HEK293 (cell line): ENCODE results near the gene RPS6KC1.

ENCODE experiments used
- CTCF ChIA-PET: fragments of 350-600 bp; formaldehyde crosslinking; extraction: SDS; loops from one replicate; lab custom pipeline; 2021; ENCODE audit warnings: antibody characterized with exemption; lab: Yijun Ruan, JAX
- POLR2A ChIA-PET: fragments of 300-600 bp; formaldehyde crosslinking; extraction: SDS; loops from one replicate; lab custom pipeline; 2020; ENCODE audit warnings: antibody characterized with exemption, inconsistent platforms; lab: Yijun Ruan, JAX
- H3K27ac ChIP-seq: fragments of 200-500 bp; sonication (Bioruptor generic); 2 replicates; pipeline ENCODE4 v1.5.1; 2014; ENCODE audit warnings: low read depth, low read length, control low read depth, inconsistent platforms; ENCODE audit errors: extremely low read depth
- H3K36me3 ChIP-seq, 2 experiments: fragments of 200-500 bp in 1 of 2; sonication (Bioruptor generic) in 1 of 2; 1 replicate in 1 of 2; 2 replicates in 1 of 2; pipeline ENCODE4 v1.5.1; 2014 to 2017; ENCODE audit warnings: inconsistent platforms in 2 of 2, low read length in 2 of 2; ENCODE audit not compliant: control insufficient read depth in 2 of 2, insufficient read depth in 1 of 2
- H3K4me1 ChIP-seq: fragments of 200-500 bp; sonication (Bioruptor generic); 2 replicates; pipeline ENCODE4 v1.5.1; 2014; ENCODE audit warnings: mild to moderate bottlenecking, low read length, inconsistent platforms; ENCODE audit not compliant: control insufficient read depth, insufficient read depth
- H3K4me3 ChIP-seq: 2 replicates; pipeline ENCODE4 v1.5.1; 2011; ENCODE audit warnings: low read depth, mild to moderate bottlenecking, control low read depth, low read length, moderate library complexity
- H3K9me3 ChIP-seq: fragments of 200-500 bp; sonication (Bioruptor generic); 2 replicates; pipeline ENCODE4 v1.5.1; 2014; ENCODE audit warnings: low read depth, low read length, inconsistent platforms; ENCODE audit not compliant: control insufficient read depth, insufficient read depth
- FEZF1 ChIP-seq: fragments of 450-650 bp; formaldehyde crosslinking; IDR thresholded peaks from 2 replicates; pipeline ENCODE4 v1.5.1; 2016; ENCODE audit warnings: missing biosample characterization, missing genetic modification characterization
- GFI1B ChIP-seq: fragments of 450-650 bp; formaldehyde crosslinking; IDR thresholded peaks from 2 replicates; pipeline ENCODE4 v1.5.1; 2016; ENCODE audit warnings: missing biosample characterization, missing genetic modification characterization
- GLIS2 ChIP-seq: fragments of 450-650 bp; formaldehyde crosslinking; IDR thresholded peaks from 2 replicates; pipeline ENCODE4 v1.5.1; 2016; ENCODE audit warnings: missing biosample characterization, missing genetic modification characterization
- KLF10 ChIP-seq: fragments of 450-650 bp; IDR thresholded peaks from 2 replicates; pipeline ENCODE4 v1.5.1; 2018; ENCODE audit warnings: missing biosample characterization, mild to moderate bottlenecking, missing genetic modification characterization
- REST ChIP-seq: fragments of 450-650 bp; formaldehyde crosslinking; IDR thresholded peaks from 2 replicates; pipeline ENCODE4 v1.5.1; 2016; ENCODE audit warnings: missing biosample characterization, missing genetic modification characterization
- SALL2 ChIP-seq: fragments of 450-650 bp; formaldehyde crosslinking; IDR thresholded peaks from 2 replicates; pipeline ENCODE4 v1.5.0; 2017; ENCODE audit warnings: missing biosample characterization, mild to moderate bottlenecking, missing genetic modification characterization, borderline replicate concordance
- ZBTB11 ChIP-seq: fragments of 450-650 bp; formaldehyde crosslinking; conservative IDR thresholded peaks from 2 replicates; pipeline ENCODE4 v1.5.1; 2016; ENCODE audit warnings: low read depth, missing biosample characterization, missing genetic modification characterization
- ZNF157 ChIP-seq: fragments of 450-650 bp; formaldehyde crosslinking; IDR thresholded peaks from 2 replicates; pipeline ENCODE4 v1.5.1; 2016; ENCODE audit warnings: missing biosample characterization, missing genetic modification characterization
- ZNF169 ChIP-seq: fragments of 450-650 bp; formaldehyde crosslinking; IDR thresholded peaks from 2 replicates; pipeline ENCODE4 v1.5.1; 2016; ENCODE audit warnings: missing biosample characterization, missing genetic modification characterization
- ZNF184 ChIP-seq: fragments of 450-650 bp; IDR thresholded peaks from 2 replicates; pipeline ENCODE4 v1.5.1; 2018; ENCODE audit warnings: missing biosample characterization, mild to moderate bottlenecking, missing genetic modification characterization
- ZNF335 ChIP-seq: fragments of 450-650 bp; formaldehyde crosslinking; conservative IDR thresholded peaks from 2 replicates; pipeline ENCODE4 v1.5.1; 2016; ENCODE audit warnings: missing biosample characterization, missing genetic modification characterization
- ZNF391 ChIP-seq: fragments of 450-650 bp; formaldehyde crosslinking; IDR thresholded peaks from 2 replicates; pipeline ENCODE4 v1.5.1; 2016; ENCODE audit warnings: low read depth, missing biosample characterization, missing genetic modification characterization, borderline replicate concordance
- ZNF449 ChIP-seq: fragments of 450-650 bp; formaldehyde crosslinking; IDR thresholded peaks from 2 replicates; pipeline ENCODE4 v1.5.1; 2017; ENCODE audit warnings: missing biosample characterization, mild to moderate bottlenecking, missing genetic modification characterization, moderate library complexity
- ZNF488 ChIP-seq: fragments of 450-650 bp; formaldehyde crosslinking; IDR thresholded peaks from 2 replicates; pipeline ENCODE4 v1.5.1; 2016; ENCODE audit warnings: missing biosample characterization, missing genetic modification characterization
- ZNF518A ChIP-seq: fragments of 450-650 bp; formaldehyde crosslinking; conservative IDR thresholded peaks from 2 replicates; pipeline ENCODE4 v1.5.1; 2016; ENCODE audit warnings: low read depth, missing biosample characterization, missing genetic modification characterization
- ZNF549 ChIP-seq: fragments of 450-650 bp; IDR thresholded peaks from 2 replicates; pipeline ENCODE4 v1.5.1; 2018; ENCODE audit warnings: missing biosample characterization, missing genetic modification characterization, mild to moderate bottlenecking, inconsistent platforms, moderate library complexity
- ZNF555 ChIP-seq: fragments of 450-650 bp; formaldehyde crosslinking; conservative IDR thresholded peaks from 2 replicates; pipeline ENCODE4 v1.5.1; 2017; ENCODE audit warnings: missing biosample characterization, mild to moderate bottlenecking, missing genetic modification characterization, inconsistent platforms
- ZNF624 ChIP-seq: fragments of 450-650 bp; formaldehyde crosslinking; IDR thresholded peaks from 2 replicates; pipeline ENCODE4 v1.5.1; 2017; ENCODE audit warnings: missing biosample characterization, missing genetic modification characterization
- ZNF76 ChIP-seq: fragments of 450-650 bp; formaldehyde crosslinking; IDR thresholded peaks from 2 replicates; pipeline ENCODE4; 2016; ENCODE audit warnings: low read depth, missing biosample characterization, missing genetic modification characterization, borderline replicate concordance
- ZSCAN16 ChIP-seq: fragments of 450-650 bp; formaldehyde crosslinking; IDR thresholded peaks from 2 replicates; pipeline ENCODE4 v1.5.1; 2016; ENCODE audit warnings: missing biosample characterization, missing genetic modification characterization
- ZSCAN30 ChIP-seq: fragments of 450-650 bp; IDR thresholded peaks from 2 replicates; pipeline ENCODE4 v1.5.1; 2018; ENCODE audit warnings: missing biosample characterization, mild to moderate bottlenecking, missing genetic modification characterization, moderate library complexity

RPS6KC1 gene

GRCh38 chr1:213266983-213267772 lies 216.1 kb downstream of the RPS6KC1 start (continued):
- TF ChIP-seq GFI1B = no peak
- no peak for TF ChIP-seq ZSCAN16
- no peak for TF ChIP-seq FEZF1 (tag by site-specific recombination)
- TF ChIP-seq ZNF624 = no peak
- no peak for TF ChIP-seq ZNF449 (tag by site-specific recombination)
- no peak for TF ChIP-seq KLF10 (tag by site-specific recombination)

- ChIA-PET POLR2A (no interaction called here), CTCF (no interaction called here)
- Histone ChIP-seq H3K4me3 (no peak overlapping the region), H3K4me1 (no peaks in the 10 kb centered on the region), H3K9me3 (no peaks in the 10 kb centered on the region), H3K27ac (no peak overlapping the region)
- TF ChIP-seq ZNF555 (tag by site-specific recombination) = no peak
- no peak for TF ChIP-seq GLIS2 (tag by site-specific recombination)
- no peak for TF ChIP-seq ZNF157 (tag by site-specific recombination)
- TF ChIP-seq ZSCAN30 = no peak
- no peak for TF ChIP-seq ZNF184
- TF ChIP-seq ZBTB11 (tag by site-specific recombination) = no peak
- no peak for TF ChIP-seq SALL2
- TF ChIP-seq ZNF549 (tag by site-specific recombination) = no peak
- no peak for TF ChIP-seq ZNF518A (tag by site-specific recombination)
- no peak for TF ChIP-seq ZNF76 (tag by site-specific recombination)
- TF ChIP-seq ZNF488 = no peak
- no peak for TF ChIP-seq REST (tag by site-specific recombination)
- no peak for TF ChIP-seq ZNF335 (tag by site-specific recombination)
- no peak for TF ChIP-seq ZNF391 (tag by site-specific recombination)
- TF ChIP-seq ZNF169 = no peak
- TF ChIP-seq, all 188 proteins: peak for 0
- H3K36me3 ChIP-seq = no peaks in the 10 kb centered on the region
These were observed 217.2 kb downstream of the RPS6KC1 start for GRCh38 chr1:213268221-213268620.
